SK-MEL-5 (cell line): ENCODE results near the gene TEX19. TPM values are rescaled to one million over a fixed set of nuclear protein-coding genes. Genes with fewer than 3 reads are reported as not detected.

Source experiments
- DNase-seq: peaks from one replicate; pipeline ENCODE4 v3.0.0-alpha.2; 2016; ENCODE audit warnings: low read depth, low spot score
- in situ Hi-C: cut with HindIII; loops from 2 replicates; pipeline ENCODE4 v1.10.0; 2016; ENCODE audit warnings: low sequenced_read_pairs, high pct_unique_total_duplicates, low pct_unique_long_range_greater_than_20kb
- total RNA-seq: library from RNA; depleted of rRNA; stranded (reverse); fragments of >200 nt; shearing (Covaris generic); gene quantifications from 2 replicates; pipeline ENCODE4 v1.2.3, GENCODE V29; 2014

TEX19 gene
- total RNA-seq, 1 experiment from 2014 or later = 0.05 TPM

DNA sequence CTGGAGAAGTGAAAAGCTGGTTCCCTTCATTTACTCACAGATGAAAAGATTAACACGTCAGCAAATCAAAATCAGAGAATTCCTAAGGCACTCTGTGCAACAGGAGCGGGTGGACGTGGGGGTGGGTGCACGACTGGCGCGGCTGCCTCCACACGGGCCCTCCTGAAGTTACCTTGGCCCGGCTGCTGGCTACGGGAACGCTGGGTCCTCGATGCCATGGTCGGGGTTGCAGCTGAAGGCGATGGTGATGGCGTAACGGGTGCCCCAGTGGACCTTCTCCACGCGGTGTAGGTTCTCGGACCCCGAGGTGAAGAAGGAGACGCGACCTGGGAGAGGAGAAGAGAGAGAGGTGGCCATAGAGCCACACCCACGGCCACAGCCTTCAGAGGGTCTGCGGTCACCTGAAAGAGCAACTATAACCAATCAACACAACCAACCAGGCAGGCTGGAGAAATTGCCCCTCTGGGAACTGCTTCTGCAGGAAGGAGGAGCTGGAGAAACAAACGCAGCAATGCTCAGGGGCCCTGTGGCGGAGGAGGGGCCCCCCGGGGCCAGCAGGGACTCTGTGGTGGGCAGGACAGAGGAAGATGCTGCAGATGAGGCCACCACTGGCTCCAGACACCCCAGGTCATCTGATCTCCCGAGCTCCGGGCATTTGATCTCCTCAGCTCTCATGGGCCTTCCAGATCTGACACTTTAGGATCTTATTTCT, 33.3 kb downstream of the TEX19 start:
- in situ Hi-C loops = no loop called here
- no peak for DNase-seq

DNA sequence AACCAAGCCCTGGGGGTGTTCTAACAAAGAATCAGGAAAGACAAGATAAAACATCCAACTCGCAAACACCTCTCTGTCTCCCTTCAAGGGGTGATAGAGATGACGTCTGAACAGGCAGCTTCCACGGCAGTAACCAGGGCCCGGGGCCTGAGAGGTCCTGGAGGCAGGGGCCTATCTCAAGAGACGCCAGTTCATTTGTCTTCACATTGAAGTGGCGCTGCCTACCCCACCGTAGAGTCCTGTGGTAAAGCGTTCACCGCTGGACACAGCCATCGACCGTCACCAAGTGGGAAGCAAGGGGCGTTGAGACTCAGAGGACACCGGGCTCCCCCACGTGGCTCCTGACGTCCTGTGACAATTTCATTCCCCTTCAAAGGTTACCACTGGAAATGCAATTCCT, 33.9 kb downstream of the TEX19 start:
- in situ Hi-C loops = no loop called here
- DNase-seq = no peak

- DNase-seq = no peak
- in situ Hi-C loops = no loop called here
These were observed 35.2 kb downstream of the TEX19 start for GRCh38 chr17:82394278-82394677.

- in situ Hi-C loops = no loop called here
- DNase-seq = no peak
These were observed 37.8 kb downstream of the TEX19 start for GRCh38 chr17:82396601-82397435.

DNA sequence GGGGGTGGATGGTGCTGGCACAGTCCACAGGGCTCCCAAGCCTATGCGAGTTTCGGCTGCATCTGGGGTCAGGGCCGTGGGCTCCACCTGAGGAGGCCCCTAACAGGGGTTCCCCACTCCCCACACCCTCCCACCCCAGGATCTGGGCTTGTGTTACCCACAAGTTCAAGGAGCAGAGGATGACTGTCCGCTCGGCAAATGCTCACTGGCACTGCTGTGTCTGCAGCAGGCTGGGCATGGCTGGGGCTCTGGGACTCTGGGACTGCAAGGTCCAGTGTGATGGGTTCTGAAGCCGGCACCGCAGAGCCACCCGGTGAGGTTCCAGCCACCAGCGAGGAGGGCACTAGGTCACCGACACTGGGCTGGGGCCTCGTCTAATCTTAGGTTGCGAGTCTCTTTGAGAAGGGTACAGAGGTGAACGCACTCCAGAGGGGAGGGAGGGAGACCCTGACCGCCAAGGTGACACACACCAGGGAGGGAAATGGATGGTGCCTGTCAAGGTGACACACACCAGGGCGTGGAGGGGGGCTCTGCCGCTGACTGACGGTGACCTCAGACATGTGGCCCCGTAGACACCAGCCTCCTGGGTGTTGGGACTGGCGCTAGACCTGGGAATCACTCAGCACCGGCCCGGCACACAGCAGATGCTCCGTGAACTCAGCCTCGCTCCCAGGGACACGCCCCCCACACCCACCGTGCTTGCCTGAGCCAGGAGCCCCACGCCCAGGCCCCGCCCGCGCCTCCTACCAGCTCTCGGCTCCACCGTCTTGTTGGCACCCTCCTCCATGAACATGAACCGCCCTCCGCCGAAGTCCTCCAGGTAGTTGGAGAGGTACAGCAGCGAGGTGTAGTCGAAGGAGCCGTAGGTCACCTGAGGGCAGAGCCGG, 38.6 kb downstream of the TEX19 start:
- DNase-seq = no peak

GRCh38 chr17:82399041-82399441, 40.0 kb downstream of the TEX19 start:
- no peak for DNase-seq
- in situ Hi-C loops = no loop called here

More for the DNA sequence above, 38.6 kb downstream of the TEX19 start:
- in situ Hi-C loops = no loop called here

DNA sequence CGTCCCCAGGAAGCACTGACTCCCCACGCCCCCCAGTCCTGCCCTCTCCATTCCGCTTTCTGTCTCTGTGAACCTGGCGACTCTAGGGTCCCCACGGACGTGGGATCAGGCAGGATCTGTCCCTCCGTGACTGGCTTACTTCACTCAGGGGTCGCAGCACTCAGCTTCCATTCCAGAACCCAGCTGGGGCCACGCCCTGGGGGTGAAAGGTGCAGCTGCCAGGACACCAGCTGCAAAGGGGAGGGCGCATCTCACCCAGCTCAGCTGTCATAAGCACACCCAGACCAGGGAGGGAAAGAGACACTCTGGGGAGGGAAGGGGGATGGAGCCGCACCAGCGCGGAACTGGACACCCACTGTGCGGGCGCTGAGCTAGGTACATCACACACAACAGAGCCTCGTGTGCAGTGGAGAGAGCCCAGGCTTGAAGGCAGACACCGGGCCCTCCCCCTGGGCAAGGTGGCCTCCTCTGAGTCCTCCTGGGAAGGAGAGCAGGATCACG, 40.6 kb downstream of the TEX19 start:
- no peak for DNase-seq
- in situ Hi-C loops = no loop called here

DNA sequence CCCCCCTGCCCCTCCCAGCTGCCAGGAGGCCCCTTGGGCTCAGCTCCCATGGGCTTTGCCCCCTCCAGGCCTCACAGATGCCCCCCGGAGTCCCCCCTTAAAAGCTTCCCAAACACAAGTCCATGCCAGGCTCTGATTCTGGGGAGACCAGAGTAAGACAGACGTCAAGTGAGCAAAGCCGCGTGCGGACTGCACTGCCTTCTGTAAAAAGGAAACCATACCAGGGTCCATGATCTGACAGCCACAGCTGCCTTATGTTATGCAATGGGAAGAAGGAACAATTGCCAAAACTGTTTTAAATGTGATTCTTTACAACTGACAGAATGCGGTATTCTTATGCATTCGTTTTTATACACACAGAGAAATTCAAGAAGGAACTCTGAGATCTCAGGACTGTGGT, 41.2 kb downstream of the TEX19 start:
- no peak for DNase-seq
- in situ Hi-C loops = no loop called here

- no peak for DNase-seq
- in situ Hi-C loops = no loop called here
These were observed 41.8 kb downstream of the TEX19 start for GRCh38 chr17:82400830-82401229.

DNA sequence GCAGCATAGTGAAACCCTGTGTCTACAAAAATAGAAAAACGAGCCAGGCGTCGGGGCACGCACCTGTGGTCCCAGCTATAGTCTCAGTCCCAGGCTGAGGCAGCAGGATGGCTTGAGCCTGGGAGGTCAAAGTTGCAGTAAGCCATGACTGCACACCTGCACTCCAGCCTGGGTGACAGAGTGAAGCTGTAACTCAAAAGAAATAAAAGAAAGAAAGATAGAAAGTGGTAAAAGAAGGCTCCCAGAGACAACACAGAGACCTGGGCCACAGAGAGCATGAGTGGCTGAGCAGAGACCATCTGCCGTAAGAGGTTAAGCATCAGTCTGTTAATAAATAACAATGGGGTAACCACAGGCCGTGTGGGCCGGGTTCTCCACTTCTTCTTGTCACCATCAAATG, 43.8 kb downstream of the TEX19 start:
- DNase-seq = no peak
- in situ Hi-C loops = no loop called here

DNA sequence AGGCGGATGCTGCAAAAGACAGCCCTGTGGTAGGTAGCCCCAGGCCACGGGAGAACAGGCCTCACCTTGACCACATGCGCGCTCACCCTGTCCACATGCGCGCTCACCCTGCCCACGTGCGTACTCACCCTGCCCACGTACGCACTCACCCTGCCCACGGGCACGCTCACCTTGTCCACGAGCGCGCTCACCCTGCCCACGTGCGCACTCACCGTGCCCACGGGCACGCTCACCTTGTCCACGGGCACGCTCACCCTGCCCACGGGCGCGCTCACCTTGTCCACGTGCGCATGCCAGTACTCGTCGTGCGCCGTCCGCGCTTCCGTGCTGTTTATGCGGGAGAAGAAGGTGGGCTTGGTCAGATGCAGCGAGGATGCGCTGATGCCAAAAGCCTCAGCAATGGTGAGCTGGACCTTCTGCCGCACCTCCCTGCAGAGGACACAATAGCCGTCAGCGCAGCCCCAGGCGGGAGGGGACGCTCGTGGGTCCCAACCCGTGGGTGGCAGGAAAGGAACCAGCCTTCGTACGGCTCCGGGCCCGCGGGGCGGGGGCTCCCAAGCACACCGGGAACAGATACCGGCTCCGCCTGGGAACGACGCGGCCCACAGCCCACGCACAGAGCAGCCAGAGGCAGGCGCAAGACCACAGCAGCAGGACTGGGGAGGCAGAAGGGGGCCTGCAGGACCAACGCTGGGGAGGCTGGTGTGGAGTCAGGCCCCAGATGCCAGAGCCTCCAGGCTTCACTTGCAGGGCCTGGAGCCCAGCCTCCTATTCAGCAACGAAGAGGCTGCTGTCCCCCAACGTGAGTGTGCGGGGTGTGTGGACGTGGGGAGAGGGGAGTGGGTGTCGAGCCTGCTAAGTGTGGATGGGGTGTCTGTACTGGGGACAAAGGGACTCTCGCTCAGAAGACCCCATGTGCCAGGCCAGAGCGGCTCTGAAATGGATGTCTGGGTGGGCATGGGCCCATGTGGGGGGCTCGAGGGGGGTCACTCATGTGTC, 44.9 kb downstream of the TEX19 start:
- no peak for DNase-seq
- in situ Hi-C loops = no loop called here

DNA sequence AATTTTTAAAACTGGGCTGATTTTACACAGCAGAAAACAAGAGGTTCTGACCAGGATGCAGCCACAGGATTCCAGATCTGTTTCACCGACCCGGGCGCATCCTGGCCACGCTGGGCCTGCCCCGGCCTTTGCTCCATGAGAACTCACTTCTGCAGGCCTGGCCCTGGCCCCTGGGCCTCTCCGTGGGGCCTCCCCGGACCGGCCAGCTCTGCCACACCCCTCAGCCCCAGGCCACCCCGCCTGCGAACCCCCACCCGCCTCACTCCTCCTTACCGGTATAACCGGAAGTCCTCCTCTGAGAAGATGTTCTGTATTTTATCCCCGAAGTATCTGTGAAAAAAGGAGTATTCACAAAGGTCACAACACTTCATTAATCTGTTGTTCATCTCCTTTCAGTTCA, 46.0 kb downstream of the TEX19 start:
- in situ Hi-C loops = no loop called here
- DNase-seq = no peak

DNA sequence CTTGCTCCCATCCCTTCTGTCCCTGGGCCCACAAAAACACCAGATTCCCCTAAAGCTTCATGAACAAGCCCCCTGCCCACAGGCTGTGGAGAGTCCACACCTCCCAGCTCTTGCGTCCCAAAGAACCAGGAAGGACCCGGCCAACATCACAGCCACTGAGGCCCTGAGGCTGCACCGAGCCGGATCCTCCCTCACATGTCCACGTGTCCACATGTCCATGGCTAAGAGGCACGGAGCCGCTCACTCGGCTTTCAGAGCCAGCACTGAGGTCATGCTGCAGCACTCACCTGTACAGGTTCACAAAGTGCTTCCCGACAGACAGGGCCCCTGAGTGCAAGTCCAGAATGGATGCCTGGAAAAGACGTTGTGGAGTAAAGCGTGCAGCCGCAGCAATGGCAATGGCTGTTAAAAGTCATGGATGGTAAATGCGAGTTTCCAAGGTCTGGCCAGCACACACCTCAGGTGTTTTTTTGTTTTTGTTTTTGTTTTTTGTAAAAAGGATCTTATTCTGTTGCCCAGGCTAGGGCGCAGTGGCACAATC, 47.2 kb downstream of the TEX19 start:
- no peak for DNase-seq
- in situ Hi-C loops = no loop called here

GRCh38 chr17:82407255-82407654, 48.2 kb downstream of the TEX19 start:
- no peak for DNase-seq
- in situ Hi-C loops = no loop called here

- no peak for DNase-seq
These were observed 49.4 kb downstream of the TEX19 start for GRCh38 chr17:82408288-82408937.

DNA sequence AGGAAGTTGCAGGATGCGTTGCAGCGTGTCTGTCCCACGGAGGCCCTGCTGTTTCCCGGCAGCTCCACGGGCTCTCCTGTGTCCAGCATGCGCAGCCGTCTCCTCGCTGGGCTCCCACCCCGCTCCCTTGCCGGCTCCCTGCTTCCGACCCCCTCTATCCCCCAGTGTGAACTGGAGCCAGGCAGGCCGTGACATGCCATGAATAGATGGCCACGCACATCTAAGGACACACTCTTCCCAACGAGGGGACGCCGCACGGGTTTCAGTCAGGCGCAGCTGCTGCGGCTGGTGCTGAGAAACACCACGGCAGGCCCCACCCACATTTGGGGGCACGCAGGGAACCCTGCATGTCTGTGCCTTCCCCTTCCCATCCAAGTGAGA, 49.9 kb downstream of the TEX19 start:
- in situ Hi-C loops = no loop called here
- DNase-seq = no peak

More at GRCh38 chr17:82408288-82408937, 49.4 kb downstream of the TEX19 start:
- in situ Hi-C loops = no loop called here
